NCI-H1417 (cell line): ENCODE data around the gene NUP62CL.
A peak's percentile ranks its signal among the peaks of the same experiment; 100 is the strongest.

ENCODE experiments used
- DNase-seq, 3 experiments: peaks; one replicate each; lab custom pipeline; 2025; lab: John Stamatoyannopoulos, UW

Gene NUP62CL

DNA sequence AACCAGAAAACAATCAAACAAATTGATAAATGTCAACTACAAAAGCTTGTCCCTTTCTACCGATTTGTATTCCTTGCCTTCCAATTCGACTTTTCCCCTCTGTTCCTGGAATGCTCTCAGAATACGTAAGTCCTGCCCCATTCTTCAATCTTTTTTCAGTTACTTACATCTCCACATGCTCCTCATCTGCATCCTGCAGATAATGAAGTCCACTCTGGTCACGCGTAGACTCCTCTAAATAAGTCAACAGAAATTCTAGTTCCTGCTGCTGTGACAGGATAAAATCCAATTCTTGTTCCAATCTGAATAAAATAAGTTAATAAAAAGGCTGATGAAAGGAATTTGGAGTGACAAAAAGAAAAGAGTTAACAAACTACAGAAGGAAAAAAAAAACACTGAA lies 53.2 kb downstream of the NUP62CL start:
- DNase-seq = no peak

DNA sequence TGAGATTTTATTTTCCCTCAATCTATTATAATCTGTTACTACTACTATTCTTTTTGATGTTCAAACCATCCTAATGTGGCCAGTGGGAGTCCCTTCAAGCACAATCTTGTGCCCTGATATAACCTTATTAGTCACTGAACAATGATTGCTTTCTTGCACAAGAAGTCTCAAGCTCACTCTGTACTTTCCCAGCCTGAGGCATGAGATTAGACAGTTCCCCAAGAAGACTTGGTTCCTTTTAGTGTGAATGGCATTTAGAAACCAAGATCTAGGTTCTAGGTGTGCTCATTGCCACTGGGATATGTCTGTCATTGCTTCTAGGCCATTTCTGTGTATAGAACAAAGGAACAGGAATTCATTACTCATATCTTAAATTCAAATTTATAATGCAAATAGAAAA lies 59.6 kb downstream of the NUP62CL start:
- DNase-seq = no peak

DNA sequence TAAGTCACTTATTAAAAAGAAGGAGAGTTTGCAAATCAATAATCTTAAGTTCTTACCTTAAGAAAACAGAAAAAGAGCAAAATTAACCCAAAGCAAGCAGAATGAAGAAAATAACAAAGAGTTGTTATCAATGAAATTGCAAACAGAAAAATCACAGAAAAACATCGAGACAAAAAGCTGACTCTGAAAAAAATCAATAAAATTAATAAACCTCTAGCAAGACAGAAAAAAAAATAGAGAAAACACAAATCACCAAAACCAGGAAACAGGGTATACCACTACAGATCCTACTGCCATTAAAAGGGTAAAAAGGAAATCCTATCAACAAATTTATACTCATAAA lies 70.3 kb downstream of the NUP62CL start:
- DNase-seq = no peak

DNA sequence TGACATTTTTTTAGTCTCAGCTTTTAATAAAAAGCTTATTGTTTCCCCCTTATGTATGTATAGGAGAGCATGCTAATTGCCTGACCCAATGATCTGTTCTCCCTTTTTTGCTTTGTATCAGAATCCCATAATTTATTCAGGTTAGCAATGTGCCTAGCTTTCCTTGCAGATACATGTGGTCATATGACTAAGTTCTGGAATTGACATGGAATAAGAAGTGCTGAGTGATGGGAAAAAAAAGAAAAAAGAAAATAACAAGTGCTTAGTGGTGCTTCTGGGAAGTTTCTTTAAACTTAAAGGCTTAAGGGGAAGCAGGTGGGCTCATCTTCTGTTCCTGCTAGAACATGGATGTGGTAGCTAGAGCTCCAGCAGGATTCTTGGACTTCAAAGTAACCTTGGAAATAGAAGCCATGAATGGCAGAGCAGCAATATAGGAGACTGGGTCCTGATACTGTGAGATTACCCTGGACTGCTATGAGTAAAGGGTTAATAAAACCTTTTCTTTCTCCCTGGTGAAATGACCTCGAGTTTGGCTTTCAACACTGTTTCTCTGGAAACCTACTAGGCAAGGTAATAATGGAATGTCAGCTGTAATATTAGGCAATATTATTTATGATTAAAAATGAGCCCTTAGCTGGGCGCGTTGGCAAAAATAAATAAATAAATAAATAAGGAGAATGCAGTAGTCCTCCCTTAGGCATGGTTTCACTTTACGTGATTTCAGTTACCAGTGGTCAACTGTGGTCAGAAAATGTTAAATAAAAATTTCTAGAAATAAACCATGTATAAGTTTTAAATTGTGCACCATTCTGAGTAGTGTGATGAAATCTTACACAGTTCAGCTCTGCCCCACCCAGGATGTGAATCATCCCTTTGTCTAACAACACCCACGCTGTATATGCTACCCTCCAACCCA lies 70.9 kb downstream of the NUP62CL start:
- DNase-seq = no peak

DNA sequence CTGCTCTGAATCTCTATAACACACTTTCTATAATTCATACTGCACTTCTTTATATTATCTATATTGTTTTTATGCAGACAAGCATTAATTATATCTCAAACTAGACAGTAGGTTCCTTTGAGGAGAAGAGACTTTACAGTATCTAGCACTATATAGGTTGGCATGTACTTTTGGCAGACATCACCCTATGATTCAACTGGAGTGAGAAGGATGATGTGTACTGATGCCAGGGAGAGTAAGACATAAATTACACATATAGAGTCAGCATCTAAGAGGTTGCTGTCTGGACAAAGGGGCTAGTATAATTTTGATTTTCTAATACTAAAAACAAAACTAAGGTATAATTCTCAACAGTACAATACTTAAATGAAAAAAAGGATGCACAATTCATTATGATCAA lies 82.5 kb downstream of the NUP62CL start:
- DNase-seq = no peak

DNA sequence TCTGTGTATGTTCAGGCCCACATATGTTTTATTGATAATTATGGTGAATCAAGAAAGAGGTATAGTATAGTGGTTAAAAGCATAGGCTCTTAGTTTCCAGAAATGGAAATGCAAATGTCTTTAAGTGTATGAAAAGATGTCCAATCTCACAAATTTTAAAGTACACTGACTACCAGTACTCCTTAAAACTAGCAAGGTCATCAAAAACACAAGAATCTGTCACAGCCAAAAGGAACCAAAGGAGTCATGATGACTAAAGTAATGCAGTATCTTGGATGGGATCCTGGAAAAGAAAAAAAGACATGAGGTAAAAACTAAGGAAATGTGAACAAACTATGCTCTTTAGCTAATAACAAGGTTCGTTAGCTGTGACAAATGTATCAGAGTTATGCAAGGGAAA lies 87.0 kb downstream of the NUP62CL start:
- no peak for DNase-seq

DNA sequence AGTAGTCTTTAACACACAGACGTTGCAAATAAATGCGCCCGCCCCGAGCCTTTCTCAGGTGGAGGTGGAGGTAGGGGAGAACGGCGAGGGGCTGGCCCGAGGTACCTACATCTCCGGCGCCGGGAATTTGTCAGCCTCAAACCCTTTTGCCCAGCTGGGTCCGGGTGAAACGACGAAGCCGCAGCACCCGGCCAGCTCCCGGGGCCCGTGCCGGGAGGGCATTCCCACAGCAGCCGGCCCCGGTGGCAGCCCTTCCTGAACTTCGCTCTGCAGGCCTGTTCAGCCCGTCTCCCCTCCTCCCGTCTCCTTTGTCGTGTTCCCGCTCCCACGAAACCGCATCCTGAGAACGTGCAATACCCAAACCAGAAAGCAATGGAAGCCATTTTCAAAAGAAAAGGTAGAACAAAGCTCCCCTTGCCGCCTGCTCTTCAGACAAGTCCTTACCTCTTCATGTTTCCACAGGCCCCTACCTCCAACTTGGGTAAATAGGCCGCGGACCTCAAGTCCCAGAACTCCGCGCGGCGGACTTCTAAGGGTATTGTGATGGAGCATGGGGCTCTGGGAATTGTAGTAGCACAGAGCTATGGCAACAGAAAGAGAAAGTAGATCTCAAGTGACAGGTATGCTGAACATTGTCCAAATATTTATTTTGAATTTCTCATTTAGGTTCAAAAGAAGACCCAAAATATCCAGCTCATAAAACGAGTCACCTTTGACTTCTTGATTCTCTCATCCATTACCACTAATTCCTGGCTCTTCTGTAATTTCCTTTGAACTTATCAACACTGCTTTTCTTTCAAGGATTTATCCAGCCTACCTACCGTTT lies 87.7 kb downstream of the NUP62CL start, which contains the start of gene RBM41:
Gene RBM41 (minus strand): TSS at position 501 of the 826 bp plus-strand sequence. CDS start 49 bp downstream, at position 452.
- peak; percentile 88 to 96 (median 94) for DNase-seq

DNA sequence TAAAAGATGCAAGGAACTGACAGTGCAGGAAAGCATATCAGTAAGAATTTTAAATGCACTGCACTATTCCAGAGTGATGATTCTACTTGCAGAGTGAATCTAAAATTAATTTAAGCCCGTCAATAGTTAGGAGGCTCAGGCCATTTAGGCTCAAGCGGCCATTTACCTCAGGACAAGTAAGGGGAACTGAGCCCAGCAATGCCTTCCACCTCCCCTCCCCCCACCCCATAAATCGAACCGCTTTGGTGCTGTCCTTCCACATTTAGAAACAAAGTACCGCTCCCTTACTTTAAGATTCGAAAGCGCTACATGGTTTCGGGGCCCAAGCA lies 88.3 kb downstream of the NUP62CL start:
- peak in 1 of 3 experiments; percentile 34 for DNase-seq

DNA sequence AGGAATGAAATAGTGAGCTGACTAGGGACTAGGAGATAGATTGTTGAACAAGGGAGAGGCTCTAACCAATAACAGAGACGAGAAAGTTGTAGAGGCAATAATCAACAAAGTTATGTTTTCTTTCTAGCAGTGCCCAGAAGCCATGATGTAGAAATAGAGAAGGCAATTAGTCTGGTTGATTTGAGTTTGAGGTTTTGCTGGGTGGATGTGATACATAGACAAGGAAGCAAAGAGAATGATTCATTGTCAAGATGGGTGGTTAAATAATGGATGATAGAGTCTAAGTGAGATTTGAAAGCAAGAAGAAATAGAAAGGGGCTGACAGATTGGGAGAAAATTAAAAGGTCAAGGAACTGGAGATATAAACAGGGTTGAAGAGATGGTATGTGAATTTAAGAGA lies 98.8 kb downstream of the NUP62CL start:
- no peak for DNase-seq

DNA sequence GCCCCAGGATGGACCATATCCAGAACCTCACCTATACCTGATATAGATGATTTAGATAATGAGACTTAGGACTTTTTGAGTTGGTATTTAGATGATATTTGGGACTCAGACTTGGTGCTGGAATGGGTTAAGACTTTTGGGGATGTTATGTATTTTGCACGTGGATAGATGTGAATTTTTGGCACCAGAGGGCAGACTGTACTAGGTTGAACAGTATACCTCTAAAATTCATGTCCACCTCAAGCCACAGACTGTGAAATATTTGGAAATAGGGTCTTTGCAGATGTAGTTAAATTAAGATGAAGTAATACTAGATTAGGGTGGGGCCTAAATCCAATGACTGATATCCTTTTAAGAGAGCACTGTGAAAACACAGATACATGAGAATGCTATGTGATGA lies 103.3 kb downstream of the NUP62CL start:
- DNase-seq = peak in 1 of 3 experiments; percentile 26

DNA sequence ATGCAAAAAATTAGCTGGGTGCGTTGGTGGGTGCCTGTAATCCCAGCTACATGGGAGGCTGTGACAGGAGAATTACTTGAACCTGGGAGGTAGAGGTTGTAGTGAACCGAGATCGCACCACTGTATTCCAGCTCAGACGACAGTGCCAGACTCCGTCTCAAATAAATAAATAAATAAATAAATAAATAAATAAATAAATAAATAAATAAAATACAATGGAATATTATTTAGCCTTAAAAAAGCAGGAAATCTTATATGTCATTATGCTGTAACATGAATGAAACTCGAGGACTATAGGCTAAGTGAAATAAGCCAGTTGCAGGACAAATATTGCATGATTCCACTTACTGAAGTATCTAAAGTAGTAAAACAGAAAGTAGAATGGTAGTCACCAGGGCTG lies 130.1 kb downstream of the NUP62CL start:
- DNase-seq = no peak
